HuH-7.5 (cell line): ENCODE measurements around the gene AVPR1A.
"Not testable (repeated sequence)": the region's sequence is repeated elsewhere in the genome, so short reads cannot be mapped to it uniquely, and the experiment has no call there.

Experiments used
- DNase-seq: peaks from one replicate; pipeline ENCODE4 v3.0.0; 2011; ENCODE audit warnings: low spot score

The AVPR1A gene

DNA sequence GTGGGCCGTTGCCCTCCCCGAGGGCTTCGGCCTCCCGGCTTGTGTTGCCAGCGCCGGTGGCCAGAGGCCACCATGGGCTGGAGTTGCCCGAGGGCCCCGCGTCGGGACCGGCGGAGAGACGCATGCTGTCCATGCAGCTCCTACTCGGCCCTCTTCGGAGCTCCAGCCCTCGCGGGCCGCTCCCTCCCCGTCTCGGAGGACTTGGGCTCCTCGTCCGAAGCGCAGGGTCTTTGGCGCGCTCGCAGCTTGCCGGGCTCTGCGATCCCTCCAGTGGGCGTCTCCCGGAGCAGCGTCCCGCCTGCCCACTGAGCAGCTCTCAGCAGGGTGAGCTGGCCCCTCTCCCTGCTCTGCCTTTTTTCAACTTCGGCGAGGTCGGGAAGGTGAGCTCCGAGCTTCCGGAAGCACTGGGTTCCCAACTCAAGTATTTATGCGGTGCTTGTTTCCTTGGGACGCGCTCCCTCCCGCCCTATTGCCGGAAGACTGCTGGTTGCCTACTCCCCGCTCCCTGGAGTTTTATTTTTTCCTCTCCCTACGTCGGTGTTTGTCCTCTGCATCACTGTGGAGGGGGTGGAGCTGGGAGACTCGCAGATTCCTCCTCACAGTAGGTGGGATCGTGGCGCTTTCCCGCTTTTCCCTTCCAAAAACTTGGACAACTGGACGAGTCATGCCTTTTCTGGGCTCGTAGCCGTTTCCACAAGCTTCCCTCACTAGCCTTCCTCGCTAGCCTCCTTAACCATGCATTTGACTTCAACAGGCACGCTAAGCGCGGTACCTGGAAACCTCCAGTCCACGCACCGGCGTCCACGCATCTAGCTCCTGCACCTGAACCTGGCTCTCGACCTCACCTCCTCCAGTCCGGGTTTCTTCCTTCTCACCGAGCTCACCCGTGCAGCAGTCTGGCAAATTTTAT lies at the start of gene AVPR1A:
Gene AVPR1A, minus strand, starts transcription at position 489 of the 910 bp plus-strand sequence. Its CDS starts 365 bp downstream, at position 124.
- DNase-seq = peak; percentile 50

- no peak for DNase-seq
Measured at GRCh38 chr12:63196168-63196567, 45.2 kb upstream of the AVPR1A start.

GRCh38 chr12:63179224-63179623 lies 28.2 kb upstream of the AVPR1A start:
- DNase-seq = no peak

DNA sequence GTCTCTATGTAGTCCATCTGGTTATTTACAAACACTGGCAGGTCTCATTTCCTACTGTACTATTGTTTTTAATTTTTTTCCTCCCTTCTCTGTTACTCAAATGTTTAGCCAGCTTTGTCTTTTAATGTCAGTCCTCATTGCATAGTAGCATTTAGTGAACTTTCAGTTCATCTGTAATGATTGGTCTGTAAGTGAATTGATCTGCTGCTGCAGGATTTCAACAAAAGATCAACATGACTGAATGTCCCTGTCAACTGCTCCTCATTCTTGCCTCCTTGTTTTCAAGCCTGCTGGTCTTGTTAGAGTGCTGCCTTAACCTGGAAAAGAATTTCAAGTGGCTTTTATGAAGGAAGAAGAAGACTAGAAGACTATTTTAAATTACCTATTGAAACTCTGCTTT lies 19.3 kb upstream of the AVPR1A start:
- no peak for DNase-seq

- DNase-seq = not testable (repeated sequence)
Measured at GRCh38 chr12:63167741-63168140, 16.7 kb upstream of the AVPR1A start.

- DNase-seq = no peak
Measured at GRCh38 chr12:63164911-63165310, 13.9 kb upstream of the AVPR1A start.

DNA sequence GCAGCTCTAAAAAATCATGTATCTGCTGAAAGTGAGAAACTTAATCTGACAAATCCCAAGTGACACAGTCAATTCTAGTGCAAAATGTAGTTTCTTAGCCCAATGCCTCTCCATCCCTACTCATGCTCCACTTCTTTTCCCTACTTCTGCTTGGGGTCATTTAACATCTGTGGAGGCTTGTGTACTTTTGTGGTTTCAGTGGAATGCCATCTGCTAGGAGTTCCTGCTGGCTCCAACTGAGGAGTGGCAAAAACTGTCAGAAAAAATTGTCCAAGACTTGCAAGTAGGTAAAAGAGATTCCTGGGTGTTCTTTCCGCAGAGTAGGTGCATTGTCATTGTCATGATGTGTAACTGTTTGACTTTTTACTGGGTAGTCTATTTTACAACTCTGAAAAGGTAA lies 12.5 kb upstream of the AVPR1A start:
- no peak for DNase-seq

GRCh38 chr12:63155375-63155774 lies 4.4 kb upstream of the AVPR1A start:
- DNase-seq = no peak

- DNase-seq = no peak
Measured at GRCh38 chr12:63154560-63154959, 3.6 kb upstream of the AVPR1A start.

- DNase-seq = no peak
Measured at GRCh38 chr12:63152321-63152700, 1.3 kb upstream of the AVPR1A start.

DNA sequence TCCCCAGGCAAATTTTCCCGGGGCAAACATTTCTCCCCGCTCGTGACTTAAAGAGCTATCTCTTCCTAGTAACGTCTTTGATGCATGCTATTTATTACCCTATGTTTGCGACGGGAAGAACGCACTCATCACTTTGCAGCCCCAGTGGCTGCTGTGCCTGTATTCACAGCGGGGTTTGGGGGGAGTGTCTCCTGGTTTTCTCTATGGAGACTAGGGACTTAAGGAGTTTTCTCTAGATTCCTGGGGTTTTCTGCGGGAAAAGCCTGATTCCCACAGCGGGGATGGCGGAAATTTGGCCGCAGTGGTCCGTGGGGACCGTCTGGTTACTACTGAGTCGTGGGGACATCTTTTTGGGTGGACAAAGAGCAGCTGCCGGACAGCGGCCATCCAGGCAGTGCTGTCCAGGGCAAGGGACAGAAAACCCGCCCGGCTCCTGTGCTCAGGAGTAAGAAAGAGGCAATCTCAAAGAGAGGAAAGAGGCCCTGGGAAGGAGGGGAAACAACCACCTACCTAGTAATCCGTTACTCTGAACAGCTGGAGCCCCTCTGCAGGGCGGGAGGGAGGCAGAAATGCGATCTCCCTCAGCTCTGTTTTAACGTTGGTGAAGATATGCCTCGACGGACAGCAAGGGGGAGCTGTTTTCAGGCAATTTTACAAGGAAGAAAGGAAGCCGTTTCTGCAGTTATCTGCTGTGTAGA lies 771 bp upstream of the AVPR1A start:
- peak; percentile 52 for DNase-seq

DNA sequence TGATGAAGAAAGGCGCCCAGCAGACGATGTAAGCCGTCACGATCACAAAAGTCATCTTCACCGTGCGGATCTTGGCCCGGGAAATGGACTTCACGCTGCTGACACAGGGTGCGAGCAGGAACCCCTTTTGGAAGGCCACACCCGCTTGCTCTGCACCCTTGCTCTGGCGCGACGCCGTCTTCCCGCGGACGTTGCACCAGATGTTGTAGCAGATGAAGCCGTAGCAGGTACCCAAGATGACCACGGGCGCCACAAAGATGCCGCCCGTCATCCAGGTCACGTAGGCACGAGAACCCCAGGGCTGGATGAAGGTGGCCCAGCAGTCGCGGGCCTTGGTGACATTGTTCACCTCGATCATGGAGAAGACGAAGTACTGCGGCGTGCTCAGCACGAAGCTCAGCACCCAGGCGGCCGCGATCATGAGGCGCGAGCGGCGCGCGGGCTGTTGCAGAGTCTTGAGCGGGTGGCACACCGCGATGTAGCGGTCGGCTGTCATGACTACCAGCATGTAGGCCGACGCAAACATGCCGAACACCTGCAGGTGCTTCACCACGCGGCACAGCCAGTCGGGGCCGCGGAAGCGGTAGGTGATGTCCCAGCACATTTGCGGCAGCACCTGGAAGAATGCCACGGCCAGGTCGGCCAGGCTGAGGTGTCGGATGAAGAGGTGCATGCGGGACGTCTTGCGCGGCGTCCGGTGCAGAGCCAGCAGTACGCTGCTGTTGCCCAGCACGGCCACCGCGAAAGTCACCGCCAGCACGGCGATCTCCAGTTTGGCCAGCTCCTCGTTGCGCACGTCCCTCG lies 890 bp downstream of the AVPR1A start:
- DNase-seq = no peak

DNA sequence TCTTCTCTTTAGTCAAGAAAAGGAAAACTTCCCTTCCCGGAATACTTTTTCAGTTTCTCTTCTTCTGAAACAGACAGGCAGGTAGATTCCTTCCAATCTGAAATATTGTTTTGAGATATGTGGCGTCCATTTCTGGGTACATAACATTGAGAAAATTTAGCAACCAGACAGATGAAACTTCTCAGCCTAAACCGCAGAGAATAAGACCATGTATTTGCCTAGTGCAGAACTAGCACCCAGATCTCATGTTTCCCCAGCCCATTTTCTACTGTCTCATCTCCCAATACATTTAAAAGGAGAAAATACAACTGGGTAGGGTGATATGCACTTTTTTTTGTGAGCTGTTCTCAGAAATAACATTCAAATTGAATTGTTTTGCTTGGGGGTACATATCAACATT lies 6.4 kb downstream of the AVPR1A start:
- DNase-seq = no peak

DNA sequence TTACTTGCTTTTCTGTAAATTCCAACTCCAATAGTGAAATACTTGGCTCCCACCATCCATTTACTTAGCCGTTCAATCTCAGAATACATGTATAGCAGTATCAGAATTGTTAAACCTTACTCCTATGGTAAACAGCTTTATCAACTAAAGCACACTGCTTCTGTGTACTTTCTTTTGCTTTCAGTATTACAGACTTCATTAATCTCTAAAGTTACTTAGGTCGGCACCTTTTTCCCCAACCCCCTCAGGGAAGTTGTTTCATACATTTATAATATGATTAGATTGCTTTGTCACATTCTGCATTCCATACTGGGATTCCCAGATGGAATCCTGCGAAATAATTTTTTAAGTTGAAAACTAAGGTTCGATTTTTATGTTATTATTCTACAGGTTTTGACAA lies 12.5 kb downstream of the AVPR1A start:
- DNase-seq = no peak

GRCh38 chr12:63133981-63134380 lies 17.0 kb downstream of the AVPR1A start:
- DNase-seq = no peak

GRCh38 chr12:63132201-63132600 lies 18.8 kb downstream of the AVPR1A start:
- DNase-seq = no peak

DNA sequence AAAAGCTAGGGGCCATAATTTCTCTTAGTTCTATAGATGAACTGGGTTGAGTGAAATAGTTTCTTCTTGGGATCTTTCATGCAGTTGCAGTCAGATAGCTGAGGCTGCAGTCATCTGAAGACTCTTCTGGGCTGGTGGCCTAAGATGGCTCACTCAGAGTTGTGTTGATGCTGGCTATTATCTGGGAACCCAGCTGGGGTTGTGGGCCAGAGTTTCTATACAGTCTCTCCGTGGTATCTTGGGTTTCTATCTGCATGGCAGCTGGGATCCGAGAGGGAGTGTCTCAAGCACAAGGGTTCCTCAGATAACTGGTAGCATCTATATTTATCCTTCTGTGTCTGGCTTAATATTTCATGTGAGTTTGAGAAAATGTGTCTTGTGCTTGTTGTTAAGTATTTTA lies 21.1 kb downstream of the AVPR1A start:
- no peak for DNase-seq

- no peak for DNase-seq
Measured at GRCh38 chr12:63124778-63125177, 26.2 kb downstream of the AVPR1A start.

DNA sequence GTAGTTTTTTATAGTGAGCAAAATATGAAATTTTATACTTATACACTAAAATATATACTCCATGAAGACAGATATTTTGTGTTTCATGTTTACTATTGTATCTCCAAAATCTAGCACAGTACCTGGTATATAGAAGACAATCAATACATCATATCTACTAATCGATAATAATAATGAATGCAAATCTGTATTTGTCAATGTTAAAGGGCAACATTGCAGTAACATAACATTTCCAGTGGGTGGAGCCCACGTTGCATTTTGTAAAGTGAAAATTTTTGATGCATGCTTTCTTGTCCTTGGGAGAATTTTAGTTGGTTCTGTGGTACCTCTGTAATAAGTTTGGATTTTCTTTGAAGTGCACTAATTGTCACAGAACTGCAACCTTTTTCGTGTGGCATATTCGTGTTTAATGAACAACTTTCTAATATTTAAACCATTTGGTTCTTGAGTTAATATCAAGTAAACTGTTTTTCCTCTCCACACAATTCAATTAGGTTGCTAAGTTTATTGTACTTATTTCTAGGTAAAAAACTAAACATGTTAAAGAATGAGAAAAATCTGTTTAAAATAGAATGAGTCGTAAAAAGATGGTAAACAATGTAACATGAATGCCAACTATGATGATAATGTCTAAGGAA lies 47.4 kb downstream of the AVPR1A start:
- no peak for DNase-seq

DNA sequence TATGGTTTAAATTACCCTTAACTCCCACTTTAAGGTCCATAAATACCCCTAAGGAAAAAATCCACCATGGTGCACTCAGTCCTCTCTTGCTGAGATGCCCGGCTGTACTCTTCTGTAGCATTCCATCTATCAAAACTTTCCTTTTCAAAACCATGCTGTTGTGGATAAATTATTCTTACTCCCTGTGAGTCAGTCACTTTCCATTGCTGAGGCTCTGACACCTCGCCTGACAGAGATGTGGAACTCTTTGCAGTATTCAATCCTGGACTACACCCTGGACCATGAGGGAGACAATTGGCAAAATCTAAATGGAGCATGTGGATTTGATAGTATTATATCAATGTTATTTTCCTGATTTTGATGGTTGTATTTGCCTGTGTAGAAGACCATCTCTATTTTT lies 49.1 kb downstream of the AVPR1A start:
- no peak for DNase-seq

DNA sequence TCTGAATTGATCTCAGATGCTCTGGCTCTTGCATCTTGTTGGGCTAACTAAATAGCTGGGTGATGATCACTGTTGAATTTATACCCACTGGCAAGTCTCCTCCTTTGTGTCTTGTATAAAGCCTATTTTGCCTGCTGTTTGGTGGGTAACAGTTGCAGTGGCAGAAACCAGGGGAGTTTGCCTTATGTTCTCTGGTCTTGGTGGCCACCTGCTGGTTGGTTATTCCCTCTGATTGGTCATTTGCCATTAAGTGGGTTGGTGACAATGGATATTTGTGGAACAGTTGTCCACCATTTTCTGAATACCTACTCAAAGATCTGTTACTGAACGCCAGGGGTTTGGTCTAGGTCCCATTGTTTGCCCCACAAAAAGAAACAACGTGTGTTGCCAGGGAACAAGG lies 52.1 kb downstream of the AVPR1A start:
- DNase-seq = no peak

GRCh38 chr12:63095369-63095980 lies 55.5 kb downstream of the AVPR1A start:
- no peak for DNase-seq
